ENCODE data around the gene GJC1.

Gene GJC1

GRCh38 chr17:44772308-44773045 lies 57.6 kb downstream of the GJC1 start:
- no peak overlapping the region for H3K27ac ChIP-seq (ENCODE audit: low read length)
- DNase-seq (ENCODE audit: low read depth, low spot score) = no peak
- no peaks in the 10 kb centered on the region for H3K36me3 ChIP-seq (ENCODE audit: control insufficient read depth, insufficient read depth, low read length)
- no CpG with 5 or more reads among the region's 21 CpGs for whole genome bisulfite sequencing (ENCODE audit: insufficient coverage, insufficient read length)
- H3K4me1 ChIP-seq (ENCODE audit: control insufficient read depth, insufficient read depth, low read length) = peaks cover 2% of the 10 kb centered on the region; the same call in 1 of the 2 replicates
- H3K27me3 ChIP-seq (ENCODE audit: control insufficient read depth, insufficient read depth, low read length) = peaks cover 4% of the 10 kb centered on the region; the same call in 1 of the 2 replicates
- no peak overlapping the region for H3K4me3 ChIP-seq (ENCODE audit: low read length)
- no peaks in the 10 kb centered on the region for H3K9me3 ChIP-seq (ENCODE audit: control insufficient read depth, insufficient read depth, low read length)

GRCh38 chr17:44770166-44770925 lies 59.7 kb downstream of the GJC1 start:
- no peaks in the 10 kb centered on the region for H3K9me3 ChIP-seq (ENCODE audit: control insufficient read depth, insufficient read depth, low read length)
- no CpG with 5 or more reads among the region's 11 CpGs for WGBS (ENCODE audit: insufficient coverage, insufficient read length)
- no peaks in the 10 kb centered on the region for H3K27me3 ChIP-seq (ENCODE audit: control insufficient read depth, insufficient read depth, low read length)
- no peak for DNase-seq (ENCODE audit: low read depth, low spot score)
- no peak overlapping the region for H3K27ac ChIP-seq (ENCODE audit: low read length)
- H3K36me3 ChIP-seq (ENCODE audit: control insufficient read depth, insufficient read depth, low read length) = no peaks in the 10 kb centered on the region
- H3K4me3 ChIP-seq (ENCODE audit: low read length) = no peak overlapping the region
- H3K4me1 ChIP-seq (ENCODE audit: control insufficient read depth, insufficient read depth, low read length) = peaks cover 4% of the 10 kb centered on the region; the same call in 1 of the 2 replicates

DNA sequence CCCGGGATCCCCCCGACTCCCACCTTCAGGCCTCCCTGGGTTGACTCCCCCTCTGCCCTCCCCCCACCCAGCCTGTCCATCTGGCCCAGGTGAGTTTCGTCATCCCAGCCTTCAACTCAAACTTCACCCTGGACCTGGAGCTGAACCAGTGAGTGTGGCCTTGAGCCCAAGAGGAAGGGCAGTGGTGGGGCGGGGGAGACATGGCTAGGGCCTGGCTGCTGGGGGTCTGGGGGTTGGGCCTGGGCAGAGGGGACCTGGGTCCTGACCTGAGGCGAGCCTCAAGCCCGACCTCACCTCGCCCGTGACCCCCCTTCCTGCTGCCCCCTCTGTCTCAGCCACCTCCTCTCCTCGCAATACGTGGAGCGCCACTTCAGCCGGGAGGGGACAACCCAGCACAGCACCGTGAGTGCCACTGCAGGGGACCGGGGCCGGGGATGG lies 60.4 kb downstream of the GJC1 start:
- no peaks in the 10 kb centered on the region for H3K36me3 ChIP-seq (ENCODE audit: control insufficient read depth, insufficient read depth, low read length)
- DNase-seq (ENCODE audit: low read depth, low spot score) = no peak
- WGBS (ENCODE audit: insufficient coverage, insufficient read length) = no CpG with 5 or more reads among the region's 15 CpGs
- no peaks in the 10 kb centered on the region for H3K27me3 ChIP-seq (ENCODE audit: control insufficient read depth, insufficient read depth, low read length)
- peaks cover 4% of the 10 kb centered on the region; the same call in 1 of the 2 replicates for H3K4me1 ChIP-seq (ENCODE audit: control insufficient read depth, insufficient read depth, low read length)
- H3K27ac ChIP-seq (ENCODE audit: low read length) = no peak overlapping the region
- no peaks in the 10 kb centered on the region for H3K9me3 ChIP-seq (ENCODE audit: control insufficient read depth, insufficient read depth, low read length)
- no peak overlapping the region for H3K4me3 ChIP-seq (ENCODE audit: low read length)

- no peaks in the 10 kb centered on the region for H3K36me3 ChIP-seq (ENCODE audit: control insufficient read depth, insufficient read depth, low read length)
- H3K27ac ChIP-seq (ENCODE audit: low read length) = no peak overlapping the region
- no peaks in the 10 kb centered on the region for H3K9me3 ChIP-seq (ENCODE audit: control insufficient read depth, insufficient read depth, low read length)
- WGBS (ENCODE audit: insufficient coverage, insufficient read length) = no CpG with 5 or more reads among the region's 6 CpGs
- no peak for DNase-seq (ENCODE audit: low read depth, low spot score)
- no peak overlapping the region for H3K4me3 ChIP-seq (ENCODE audit: low read length)
- peaks cover 4% of the 10 kb centered on the region; the same call in 1 of the 2 replicates for H3K4me1 ChIP-seq (ENCODE audit: control insufficient read depth, insufficient read depth, low read length)
- H3K27me3 ChIP-seq (ENCODE audit: control insufficient read depth, insufficient read depth, low read length) = no peaks in the 10 kb centered on the region
Measured at GRCh38 chr17:44769230-44769629, 60.9 kb downstream of the GJC1 start.

DNA sequence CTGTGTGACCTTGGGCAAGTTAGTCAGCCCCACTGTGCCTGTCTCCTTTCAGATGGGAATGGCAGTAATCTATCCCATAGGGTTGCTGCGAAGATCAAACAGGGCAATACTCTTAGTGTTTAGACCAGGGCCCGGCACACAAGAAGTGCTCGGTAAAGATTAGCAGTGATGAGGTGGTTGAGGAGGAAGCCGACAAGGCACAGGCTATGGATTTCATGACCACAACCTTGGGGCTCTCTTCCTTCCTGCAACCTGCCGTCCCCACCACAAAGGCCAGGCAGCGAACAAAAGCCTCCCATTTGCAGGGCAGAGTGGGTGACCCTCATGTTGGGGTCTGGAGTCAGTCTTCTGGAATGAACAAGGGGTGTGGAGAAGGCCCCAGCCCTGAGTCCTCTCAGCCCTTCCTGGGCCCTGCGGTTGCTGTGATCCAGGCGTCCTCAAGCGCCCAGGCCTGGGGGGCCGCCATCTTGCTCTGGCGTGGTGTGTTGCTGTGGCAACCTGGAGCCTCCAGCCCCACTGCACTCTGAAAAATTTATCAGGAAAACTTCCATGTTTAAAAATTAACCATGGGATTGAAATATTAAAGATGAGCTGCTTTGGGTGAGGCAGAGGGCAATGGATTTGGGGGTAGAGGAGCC lies 61.5 kb downstream of the GJC1 start:
- no peaks in the 10 kb centered on the region for H3K9me3 ChIP-seq (ENCODE audit: control insufficient read depth, insufficient read depth, low read length)
- H3K4me1 ChIP-seq (ENCODE audit: control insufficient read depth, insufficient read depth, low read length) = peaks cover 4% of the 10 kb centered on the region; the same call in 1 of the 2 replicates
- H3K27ac ChIP-seq (ENCODE audit: low read length) = no peak overlapping the region
- no peaks in the 10 kb centered on the region for H3K27me3 ChIP-seq (ENCODE audit: control insufficient read depth, insufficient read depth, low read length)
- DNase-seq (ENCODE audit: low read depth, low spot score) = no peak
- no peaks in the 10 kb centered on the region for H3K36me3 ChIP-seq (ENCODE audit: control insufficient read depth, insufficient read depth, low read length)
- WGBS (ENCODE audit: insufficient coverage, insufficient read length) = no CpG with 5 or more reads among the region's 11 CpGs
- no peak overlapping the region for H3K4me3 ChIP-seq (ENCODE audit: low read length)

- Histone ChIP-seq H3K36me3 (ENCODE audit: control insufficient read depth, insufficient read depth, low read length) (no peaks in the 10 kb centered on the region), H3K4me1 (ENCODE audit: control insufficient read depth, insufficient read depth, low read length) (peaks cover 5% of the 10 kb centered on the region; the same call in 1 of the 2 replicates), H3K4me3 (ENCODE audit: low read length) (no peak overlapping the region), H3K27me3 (ENCODE audit: control insufficient read depth, insufficient read depth, low read length) (no peaks in the 10 kb centered on the region), H3K9me3 (ENCODE audit: control insufficient read depth, insufficient read depth, low read length) (no peaks in the 10 kb centered on the region), H3K27ac (ENCODE audit: low read length) (no peak overlapping the region)
- no CpG with 5 or more reads among the region's 4 CpGs for WGBS (ENCODE audit: insufficient coverage, insufficient read length)
- DNase-seq (ENCODE audit: low read depth, low spot score) = no peak
Measured at GRCh38 chr17:44767493-44767892, 62.6 kb downstream of the GJC1 start.

DNA sequence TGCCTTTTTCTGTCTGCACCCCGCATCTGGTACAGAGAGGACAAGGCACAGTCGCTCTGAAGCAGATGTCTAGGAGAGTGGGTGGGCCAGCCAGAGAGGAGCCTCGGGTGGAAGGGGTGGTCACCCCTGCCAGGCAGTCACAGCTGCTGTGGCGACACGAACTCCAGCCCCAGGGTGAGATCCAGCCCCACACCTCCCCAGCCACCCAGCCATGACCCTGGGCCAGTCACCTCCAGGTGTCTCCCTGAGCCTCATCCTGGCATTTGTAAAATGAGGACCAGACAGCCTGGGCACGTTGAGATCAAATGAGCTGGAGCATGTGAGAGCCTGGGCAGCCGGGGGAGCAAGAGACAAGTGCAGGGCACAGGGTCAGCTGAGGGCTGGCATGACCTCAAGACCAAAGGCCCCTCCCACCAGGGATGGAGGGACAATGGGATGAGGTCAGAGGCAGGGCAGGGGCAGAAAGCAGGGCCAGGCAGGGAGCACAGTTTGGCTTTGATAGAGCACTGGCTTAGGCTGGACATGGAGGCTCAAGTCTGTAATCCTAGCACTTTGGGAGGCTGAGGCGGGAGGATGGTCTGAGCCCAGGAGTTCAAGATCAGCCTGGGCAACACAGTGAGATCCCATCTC lies 63.6 kb downstream of the GJC1 start:
- DNase-seq (ENCODE audit: low read depth, low spot score) = no peak
- no peaks in the 10 kb centered on the region; the same call in 1 of the 2 replicates for H3K27me3 ChIP-seq (ENCODE audit: control insufficient read depth, insufficient read depth, low read length)
- WGBS (ENCODE audit: insufficient coverage, insufficient read length) = no CpG with 5 or more reads among the region's 8 CpGs
- H3K4me1 ChIP-seq (ENCODE audit: control insufficient read depth, insufficient read depth, low read length) = peaks cover 6% of the 10 kb centered on the region; the same call in 1 of the 2 replicates
- H3K27ac ChIP-seq (ENCODE audit: low read length) = no peak overlapping the region
- H3K4me3 ChIP-seq (ENCODE audit: low read length) = no peak overlapping the region
- no peaks in the 10 kb centered on the region for H3K9me3 ChIP-seq (ENCODE audit: control insufficient read depth, insufficient read depth, low read length)
- H3K36me3 ChIP-seq (ENCODE audit: control insufficient read depth, insufficient read depth, low read length) = no peaks in the 10 kb centered on the region

GRCh38 chr17:44765965-44766364 lies 64.1 kb downstream of the GJC1 start:
- Histone ChIP-seq H3K9me3 (ENCODE audit: control insufficient read depth, insufficient read depth, low read length) (no peaks in the 10 kb centered on the region), H3K27ac (ENCODE audit: low read length) (no peak overlapping the region), H3K36me3 (ENCODE audit: control insufficient read depth, insufficient read depth, low read length) (no peaks in the 10 kb centered on the region), H3K4me3 (ENCODE audit: low read length) (no peak overlapping the region), H3K4me1 (ENCODE audit: control insufficient read depth, insufficient read depth, low read length) (peaks cover 6% of the 10 kb centered on the region; the same call in 1 of the 2 replicates), H3K27me3 (ENCODE audit: control insufficient read depth, insufficient read depth, low read length) (peaks cover 3% of the 10 kb centered on the region; the same call in 1 of the 2 replicates)
- WGBS (ENCODE audit: insufficient coverage, insufficient read length) = no CpG with 5 or more reads among the region's 11 CpGs
- no peak for DNase-seq (ENCODE audit: low read depth, low spot score)

DNA sequence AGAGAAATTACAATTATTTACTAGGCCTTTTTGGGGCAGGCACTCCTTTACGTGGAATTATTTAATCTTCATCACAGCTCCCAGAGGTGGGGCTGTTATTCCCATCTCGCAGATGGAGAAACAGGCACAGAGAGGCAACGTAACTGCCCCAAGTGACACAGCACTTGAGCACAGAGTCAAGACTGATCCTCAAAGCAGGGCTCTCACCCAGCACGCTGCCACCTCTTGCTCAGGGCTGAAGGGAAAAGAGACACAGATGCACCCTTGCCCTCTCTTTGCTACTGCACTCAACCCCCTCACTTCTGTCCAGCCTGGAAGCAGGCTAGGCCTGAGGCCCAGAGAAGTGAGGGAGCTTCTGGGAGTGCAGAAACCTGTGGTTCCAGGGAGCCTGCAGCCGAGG lies 66.9 kb downstream of the GJC1 start:
- no peak for DNase-seq (ENCODE audit: low read depth, low spot score)
- Histone ChIP-seq H3K36me3 (ENCODE audit: control insufficient read depth, insufficient read depth, low read length) (no peaks in the 10 kb centered on the region), H3K27me3 (ENCODE audit: control insufficient read depth, insufficient read depth, low read length) (peaks cover 12% of the 10 kb centered on the region), H3K9me3 (ENCODE audit: control insufficient read depth, insufficient read depth, low read length) (no peaks in the 10 kb centered on the region), H3K4me3 (ENCODE audit: low read length) (no peak overlapping the region), H3K27ac (ENCODE audit: low read length) (no peak overlapping the region), H3K4me1 (ENCODE audit: control insufficient read depth, insufficient read depth, low read length) (peaks cover 6% of the 10 kb centered on the region; the same call in 1 of the 2 replicates)
- no CpG with 5 or more reads among the region's 5 CpGs for WGBS (ENCODE audit: insufficient coverage, insufficient read length)

All from iPS DF 6.9 (cell line).